Right ventricle myocardium inferior (tissue), 1 donor: ENCODE measurements around the gene KBTBD12. TPM values are rescaled to one million over a fixed set of nuclear protein-coding genes. Genes with fewer than 3 reads are reported as not detected.

Experiments
- ATAC-seq: fragments of 200-7000 bp; cut with Tn5 transposase; one replicate; pipeline ENCODE4 v1.9.1; 2020; ENCODE audit warnings: mild to moderate bottlenecking, moderate library complexity
- DNase-seq: peaks from one replicate; pipeline ENCODE4 v3.0.0; 2021; ENCODE audit errors: missing footprints
- intact Hi-C: fragments of 100-400 bp; cut with DNase I; formaldehyde crosslinking; loops from one replicate; pipeline ENCODE4 v1.11.0; 2022
- total RNA-seq: library from RNA; stranded (reverse); fragmentation: NEBNext Ultra II Directional; extraction: Animal tissue kit (Norgen Biotek cat#: 25700); gene quantifications from one replicate; pipeline ENCODE4 v1.2.1, GENCODE V29; 2021
- donor health status: DM: no; HTN: yes; CAD: no; lungs with severe emphysema.

KBTBD12 gene
- total RNA-seq, 1 donor from 2014 or later = 29.7 TPM

DNA sequence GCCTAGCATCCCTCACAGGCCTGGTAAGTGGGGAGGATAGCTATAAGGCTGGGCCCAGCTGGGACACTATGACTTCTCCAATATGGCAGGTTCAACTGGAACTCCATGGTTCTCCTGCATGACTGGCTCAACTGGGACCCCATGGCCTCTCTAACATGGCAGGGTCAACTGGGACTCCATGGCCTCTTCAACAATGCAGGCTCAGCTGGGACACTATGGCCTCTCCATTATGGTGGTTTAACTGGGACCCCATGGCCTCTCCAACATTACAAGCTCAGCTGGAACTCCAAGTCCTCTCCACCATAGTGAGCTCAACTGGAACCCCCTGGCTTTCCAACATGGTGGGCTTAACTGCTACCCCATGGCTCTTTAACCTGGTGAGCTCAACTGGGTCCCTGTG lies 79.0 kb downstream of the KBTBD12 start:
- DNase-seq (no peak), ATAC-seq (no peak)
- intact Hi-C loops = no loop called here

DNA sequence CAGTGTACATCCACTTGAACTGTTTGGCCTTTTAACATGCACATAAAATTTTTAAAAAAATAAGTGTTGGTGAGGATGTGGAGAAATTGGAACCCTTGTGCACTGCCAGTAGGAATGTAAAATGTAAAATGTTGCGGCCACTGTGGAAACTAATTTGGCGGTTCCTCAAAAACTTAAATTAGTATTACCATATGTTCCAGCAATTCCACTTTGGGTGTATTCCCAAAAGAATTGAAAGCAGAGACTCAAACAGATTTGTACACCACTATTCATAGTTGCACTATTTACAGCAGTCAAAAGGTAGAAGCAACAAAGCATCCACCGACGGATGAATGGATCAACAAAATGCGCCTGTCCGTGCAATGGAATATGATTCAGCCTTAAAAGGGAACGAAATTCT lies 82.0 kb downstream of the KBTBD12 start:
- no peak for ATAC-seq
- DNase-seq = no peak
- intact Hi-C loops = no loop called here

GRCh38 chr3:127997961-127998360 lies 82.9 kb downstream of the KBTBD12 start:
- intact Hi-C loops = no loop called here
- ATAC-seq = no peak
- no peak for DNase-seq

DNA sequence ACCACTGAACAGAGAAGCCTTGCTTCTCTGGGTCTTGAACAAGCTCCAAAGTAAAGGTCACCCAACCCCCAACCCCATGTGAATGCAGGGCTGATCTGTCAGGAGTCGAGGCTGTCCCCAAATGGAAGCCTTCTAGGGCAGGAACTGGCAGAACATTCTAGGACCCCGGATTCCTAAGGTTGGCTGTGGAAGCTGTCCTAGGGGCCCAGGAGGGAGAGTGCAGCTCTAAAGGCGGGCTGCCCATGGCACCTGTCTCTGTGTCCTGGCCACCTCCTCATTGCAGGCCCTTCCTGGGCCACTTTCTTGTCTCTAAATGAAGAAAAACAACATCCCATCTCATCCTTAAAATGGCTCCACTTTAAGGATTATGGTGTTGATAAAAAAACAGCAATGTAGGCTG lies 83.6 kb downstream of the KBTBD12 start:
- intact Hi-C loops = no loop called here

GRCh38 chr3:127999509-128000106 lies 84.6 kb downstream of the KBTBD12 start:
- DNase-seq (no peak), ATAC-seq (no peak)
- intact Hi-C loops = no loop called here

More for the DNA sequence above, 83.6 kb downstream of the KBTBD12 start:
- DNase-seq (no peak), ATAC-seq (no peak)

GRCh38 chr3:128001576-128001975 lies 86.5 kb downstream of the KBTBD12 start:
- intact Hi-C loops = no loop called here
- DNase-seq = no peak
- ATAC-seq = no peak

- intact Hi-C loops = no loop called here
- DNase-seq (no peak), ATAC-seq (no peak)
Measured at GRCh38 chr3:128004661-128005060, 89.6 kb downstream of the KBTBD12 start.

DNA sequence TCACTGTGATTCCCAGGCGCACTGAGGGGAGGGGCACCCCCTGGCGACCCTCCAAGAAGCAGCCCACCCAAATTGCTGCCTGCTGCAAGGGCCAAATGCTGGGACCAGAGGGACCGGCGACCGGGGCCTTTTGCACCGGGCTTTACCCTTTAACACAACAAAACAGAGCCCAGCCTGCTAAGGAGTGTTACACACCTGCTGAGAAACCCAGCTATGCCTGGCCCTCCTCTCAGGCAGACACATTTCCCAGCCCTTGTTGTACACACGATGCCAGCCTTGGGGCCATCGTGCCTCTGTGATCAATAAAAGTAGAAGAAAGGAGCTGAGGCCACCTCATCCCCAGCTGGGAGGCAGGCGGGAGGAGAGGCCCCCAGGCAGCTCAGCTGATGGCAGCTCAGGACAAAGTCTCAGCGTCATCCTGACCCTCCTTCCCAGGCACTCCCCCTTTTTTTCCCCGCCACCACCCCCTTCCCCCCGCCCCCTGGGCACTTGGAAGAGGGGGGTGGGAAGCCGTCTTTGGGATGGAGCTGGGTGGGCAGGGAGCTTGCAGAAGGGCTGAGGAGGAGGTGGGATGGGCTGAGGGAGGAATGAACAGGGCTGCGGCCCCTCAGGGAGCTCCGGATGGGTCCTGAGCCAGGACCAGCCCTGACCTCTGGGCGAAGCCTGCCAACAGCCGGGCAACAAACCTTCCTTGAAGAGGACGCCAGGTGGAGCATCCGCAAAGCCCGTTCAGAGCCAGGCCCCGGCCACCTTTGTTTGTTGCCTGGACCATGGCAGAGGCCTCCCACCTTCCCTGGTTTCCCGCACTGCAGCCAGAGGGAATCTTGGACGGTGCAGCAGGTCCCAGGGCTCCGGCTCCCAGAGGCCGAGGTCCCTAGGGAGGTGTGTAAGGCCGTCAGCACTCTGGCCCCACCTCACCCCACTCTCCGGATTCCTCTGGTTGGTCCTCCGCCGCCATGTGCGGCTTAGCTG lies 91.3 kb downstream of the KBTBD12 start:
- DNase-seq (no peak), ATAC-seq (no peak)

DNA sequence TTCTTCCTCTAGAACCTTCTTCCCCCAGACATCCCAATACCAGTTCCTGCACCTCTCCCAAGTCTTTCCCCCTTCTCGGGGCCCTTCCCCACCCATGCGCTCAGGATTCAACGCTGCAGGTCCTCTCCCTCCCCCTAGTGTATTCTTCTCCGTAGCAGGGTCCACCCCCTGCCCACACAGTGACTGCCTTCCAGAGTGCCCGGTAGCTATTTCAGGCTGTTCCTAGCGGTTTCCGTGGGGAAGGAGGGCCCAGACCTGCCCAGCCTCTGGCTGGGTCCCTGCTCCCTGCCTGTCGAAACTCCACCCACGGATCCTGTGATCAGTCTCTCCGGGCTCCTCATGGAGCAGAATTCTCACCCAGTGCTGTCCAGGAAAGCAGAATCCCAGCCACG lies 92.0 kb downstream of the KBTBD12 start:
- DNase-seq = no peak
- intact Hi-C loops = no loop called here
- ATAC-seq = no peak

More for the DNA sequence above, 91.3 kb downstream of the KBTBD12 start:
- intact Hi-C loops = no loop called here

DNA sequence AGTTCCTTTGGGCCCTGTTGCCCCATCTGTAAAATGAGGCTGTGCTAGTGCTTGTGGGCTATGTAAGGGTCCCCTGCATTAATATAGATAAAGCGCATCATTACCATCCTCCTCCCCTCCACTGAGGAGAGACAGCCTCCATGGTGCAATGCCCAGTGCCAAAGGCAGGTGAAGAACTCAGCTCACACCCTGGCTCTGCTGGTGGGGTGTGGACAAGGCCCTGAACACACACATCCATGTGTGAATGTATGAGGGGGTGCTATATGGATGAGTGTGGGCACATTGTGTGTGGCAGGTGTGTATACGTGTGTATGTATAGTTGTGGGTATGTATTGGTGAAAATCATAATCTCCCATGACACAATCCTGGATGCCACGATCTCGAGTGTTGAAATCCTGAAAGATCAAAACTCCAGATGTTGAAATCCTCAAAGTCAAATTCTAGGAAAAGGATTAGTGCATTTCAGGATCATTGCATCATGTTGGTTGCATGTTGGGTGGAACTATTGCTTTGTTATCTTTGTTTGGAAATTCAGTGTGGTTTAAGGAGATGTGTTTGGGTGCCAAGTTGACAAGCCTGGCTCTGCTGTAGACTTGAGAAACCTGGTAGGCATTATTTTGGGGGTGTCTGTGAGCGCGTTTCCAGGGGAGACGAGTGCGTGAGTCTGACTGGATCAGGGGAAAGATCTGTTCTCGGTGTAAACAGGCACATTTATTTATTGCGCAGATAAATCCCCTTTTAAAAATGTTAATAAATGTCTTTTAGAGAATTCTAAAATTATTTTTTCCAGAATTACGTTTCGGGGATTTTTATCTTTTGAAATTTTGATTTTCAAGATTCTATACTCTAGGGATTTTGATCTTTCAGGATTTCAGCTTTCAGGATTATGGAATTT lies 95.2 kb downstream of the KBTBD12 start:
- DNase-seq (no peak), ATAC-seq (no peak)
- intact Hi-C loops = no loop called here

GRCh38 chr3:128011140-128011539 lies 96.1 kb downstream of the KBTBD12 start:
- intact Hi-C loops = no loop called here
- ATAC-seq (no peak), DNase-seq (no peak)

GRCh38 chr3:128012050-128012449 lies 97.0 kb downstream of the KBTBD12 start:
- intact Hi-C loops = no loop called here

DNA sequence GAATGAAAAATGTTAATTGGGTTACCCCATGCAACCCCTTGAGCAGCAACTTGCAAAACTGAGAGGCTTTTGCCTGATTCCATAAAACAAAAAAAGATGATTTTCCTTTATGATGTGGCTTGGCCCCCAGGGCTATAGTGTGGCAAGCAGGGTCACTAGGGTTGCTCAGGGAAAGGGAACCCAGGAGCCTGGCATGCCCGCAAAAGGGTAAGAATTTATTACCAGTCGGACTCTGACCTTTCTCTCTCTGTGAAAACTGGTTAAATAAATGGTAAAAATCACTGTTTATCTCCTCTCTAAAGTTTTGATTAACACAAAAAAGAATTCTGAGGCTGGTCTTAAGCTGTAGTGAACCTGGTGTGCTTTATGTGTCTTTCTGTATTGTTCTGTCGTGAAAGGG lies 99.5 kb downstream of the KBTBD12 start:
- ATAC-seq (no peak), DNase-seq (no peak)
- intact Hi-C loops = no loop called here

More at GRCh38 chr3:128012050-128012449, 97.0 kb downstream of the KBTBD12 start:
- DNase-seq (no peak), ATAC-seq (no peak)

GRCh38 chr3:128016502-128016901 lies 101.5 kb downstream of the KBTBD12 start:
- DNase-seq (no peak), ATAC-seq (no peak)
- intact Hi-C loops = no loop called here

GRCh38 chr3:128021768-128022372 lies 106.8 kb downstream of the KBTBD12 start:
- intact Hi-C loops = no loop called here
- DNase-seq (no peak), ATAC-seq (no peak)

DNA sequence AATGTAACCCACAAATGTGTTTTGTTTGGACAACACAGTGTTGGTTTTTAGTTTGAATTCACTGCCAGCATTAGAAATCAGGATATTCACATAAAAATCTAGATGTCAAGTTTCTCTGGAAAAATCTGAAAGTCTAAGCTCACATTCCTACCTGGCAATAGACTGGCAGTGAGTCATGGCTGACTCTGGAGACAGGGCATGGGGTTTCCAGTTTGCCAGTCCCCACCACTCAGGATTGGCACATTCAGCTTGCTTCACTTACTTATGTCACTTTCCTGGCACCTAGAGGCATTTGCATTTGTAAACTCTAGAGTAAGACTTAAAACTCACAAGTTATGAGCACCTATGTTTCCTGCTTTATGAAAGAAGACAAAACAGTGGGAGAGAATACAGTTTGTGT lies 118.1 kb downstream of the KBTBD12 start:
- intact Hi-C loops = no loop called here
- DNase-seq (no peak), ATAC-seq (no peak)

GRCh38 chr3:128036119-128036518 lies 121.1 kb downstream of the KBTBD12 start:
- intact Hi-C loops = no loop called here
- DNase-seq (no peak), ATAC-seq (no peak)
